ENCODE data around the gene CBFA2T2. TPM values are rescaled to one million over a fixed set of nuclear protein-coding genes. Genes with fewer than 3 reads are reported as not detected.

CBFA2T2 gene
- total RNA-seq, 4 donors from 2014 or later: 17.2 to 24.6 (median 21.7) TPM

- TF ChIP-seq POLR2A (IDR thresholded peaks at IDR 0.05) (no peak), CTCF (IDR thresholded peaks at IDR 0.05) (no peak)
- no peak for DNase-seq (ENCODE audit: low spot score in 2 of 2)
- intact Hi-C loops (cut with DNase I; ENCODE audit: low total_unique reads): no loop called here
- H3K4me3 ChIP-seq (ENCODE audit: low read depth, poor library complexity, severe bottlenecking): no peak overlapping the region
- WGBS, 2 donors: 78 to 82% methylated on average over 3 of the region's 3 CpGs
Observed at GRCh38 chr20:33470866-33471265, 19.0 kb upstream of the CBFA2T2 start.

- no peak for TF ChIP-seq CTCF (IDR thresholded peaks at IDR 0.05)
- TF ChIP-seq POLR2A (IDR thresholded peaks at IDR 0.05): no peak
- 89 to 91% methylated on average over 7 of the region's 7 CpGs for WGBS, 2 donors
- no peak overlapping the region for H3K4me3 ChIP-seq (ENCODE audit: low read depth, poor library complexity, severe bottlenecking)
- intact Hi-C loops (cut with DNase I; ENCODE audit: low total_unique reads): no loop called here
- DNase-seq (ENCODE audit: low spot score in 2 of 2): no peak
Observed at GRCh38 chr20:33472868-33473435, 16.9 kb upstream of the CBFA2T2 start.

- DNase-seq (ENCODE audit: low spot score in 2 of 2): no peak
- 75 to 80% methylated on average over 7 of the region's 7 CpGs for WGBS, 2 donors
- H3K4me3 ChIP-seq (ENCODE audit: low read depth, poor library complexity, severe bottlenecking): no peak overlapping the region
- intact Hi-C loops (cut with DNase I; ENCODE audit: low total_unique reads): no loop called here
- TF ChIP-seq CTCF (IDR thresholded peaks at IDR 0.05): no peak
- TF ChIP-seq POLR2A (IDR thresholded peaks at IDR 0.05): no peak
Observed at GRCh38 chr20:33474097-33474873, 15.6 kb upstream of the CBFA2T2 start.

GRCh38 chr20:33474963-33475362 lies 14.9 kb upstream of the CBFA2T2 start:
- TF ChIP-seq POLR2A (IDR thresholded peaks at IDR 0.05) (no peak), CTCF (IDR thresholded peaks at IDR 0.05) (no peak)
- WGBS, 2 donors: 90 to 91% methylated on average over 11 of the region's 11 CpGs

GRCh38 chr20:33475381-33476152 lies 14.3 kb upstream of the CBFA2T2 start:
- 56 to 67% methylated on average over 13 to 14 of the region's 14 CpGs for WGBS, 2 donors
- H3K4me3 ChIP-seq (ENCODE audit: low read depth, poor library complexity, severe bottlenecking): no peak overlapping the region
- no peak for DNase-seq (ENCODE audit: low spot score in 2 of 2)
- intact Hi-C loops (cut with DNase I; ENCODE audit: low total_unique reads): no loop called here
- TF ChIP-seq CTCF (IDR thresholded peaks at IDR 0.05) (no peak), POLR2A (IDR thresholded peaks at IDR 0.05) (no peak)

More at GRCh38 chr20:33474963-33475362, 14.9 kb upstream of the CBFA2T2 start:
- no peak overlapping the region for H3K4me3 ChIP-seq (ENCODE audit: low read depth, poor library complexity, severe bottlenecking)
- no peak for DNase-seq (ENCODE audit: low spot score in 2 of 2)
- intact Hi-C loops (cut with DNase I; ENCODE audit: low total_unique reads): no loop called here

Data from lower leg skin (tissue), 4 donors.